Islet precursor cell (in vitro differentiated cells): ENCODE results near the gene ZNF185.

Experiments used
- DNase-seq: peaks from one replicate; pipeline ENCODE4 v3.0.0-alpha.2; 2018

The ZNF185 gene

GRCh38 chrX:152918707-152919106 is 20.8 kb downstream of the ZNF185 start:
- no peak for DNase-seq

GRCh38 chrX:152923599-152923998 is 25.7 kb downstream of the ZNF185 start:
- no peak for DNase-seq

GRCh38 chrX:152925835-152926234 is 28.0 kb downstream of the ZNF185 start:
- no peak for DNase-seq

GRCh38 chrX:152926279-152926678 is 28.4 kb downstream of the ZNF185 start:
- DNase-seq = peak; percentile 85

GRCh38 chrX:152926923-152927322 is 29.1 kb downstream of the ZNF185 start:
- DNase-seq = no peak

- no peak for DNase-seq
Observed at GRCh38 chrX:152927858-152928760, 30.2 kb downstream of the ZNF185 start.

- no peak for DNase-seq
Observed at GRCh38 chrX:152928761-152929400, 31.0 kb downstream of the ZNF185 start.

GRCh38 chrX:152929898-152930297 is 32.0 kb downstream of the ZNF185 start:
- DNase-seq = no peak

GRCh38 chrX:152930516-152930915 is 32.6 kb downstream of the ZNF185 start:
- DNase-seq = no peak

GRCh38 chrX:152932144-152932543 is 34.3 kb downstream of the ZNF185 start:
- DNase-seq = no peak

- DNase-seq = no peak
Observed at GRCh38 chrX:152932598-152933175, 34.8 kb downstream of the ZNF185 start.

GRCh38 chrX:152936306-152936705 is 38.4 kb downstream of the ZNF185 start:
- DNase-seq = no peak

GRCh38 chrX:152937236-152937635 is 39.4 kb downstream of the ZNF185 start:
- no peak for DNase-seq

GRCh38 chrX:152941328-152942076 is 43.6 kb downstream of the ZNF185 start:
- DNase-seq = peak; percentile 94

- no peak for DNase-seq
Observed at GRCh38 chrX:152942077-152942442, 44.2 kb downstream of the ZNF185 start.

- DNase-seq = no peak
Observed at GRCh38 chrX:152943826-152944225, 46.0 kb downstream of the ZNF185 start.

GRCh38 chrX:152945021-152945979 is 47.4 kb downstream of the ZNF185 start:
- no peak for DNase-seq

GRCh38 chrX:152946681-152947080 is 48.8 kb downstream of the ZNF185 start:
- DNase-seq = no peak
